CD4-positive, alpha-beta T cell treated with Interleukin-15 for 1 hour (primary cell): ENCODE results near the gene RAB8B.
A peak's percentile ranks its signal among the peaks of the same experiment; 100 is the strongest.
"Not testable (repeated sequence)": the region's sequence is repeated elsewhere in the genome, so short reads cannot be mapped to it uniquely, and the experiment has no call there.

Experiments
- DNase-seq: peaks from one replicate; pipeline ENCODE4 v3.0.0-alpha.2; 2020

RAB8B gene

GRCh38 chr15:63186065-63186464, 3.3 kb upstream of the RAB8B start:
- no peak for DNase-seq

- DNase-seq = no peak
These were observed 1.7 kb upstream of the RAB8B start for GRCh38 chr15:63187589-63188226.

GRCh38 chr15:63188247-63188925, 1.0 kb upstream of the RAB8B start:
- no peak for DNase-seq

GRCh38 chr15:63189941-63190768, 749 bp downstream of the RAB8B start:
- no peak for DNase-seq

- DNase-seq = no peak
These were observed 1.6 kb downstream of the RAB8B start for GRCh38 chr15:63190769-63191649.

GRCh38 chr15:63191895-63192618, 2.7 kb downstream of the RAB8B start:
- peak; percentile 80 for DNase-seq

- no peak for DNase-seq
These were observed 3.3 kb downstream of the RAB8B start for GRCh38 chr15:63192619-63193206.

- no peak for DNase-seq
These were observed 4.9 kb downstream of the RAB8B start for GRCh38 chr15:63194302-63194701.

GRCh38 chr15:63194880-63195568, 5.6 kb downstream of the RAB8B start:
- DNase-seq = no peak

- DNase-seq = no peak
These were observed 6.2 kb downstream of the RAB8B start for GRCh38 chr15:63195569-63196015.

GRCh38 chr15:63196842-63197241, 7.4 kb downstream of the RAB8B start:
- DNase-seq = no peak

- no peak for DNase-seq
These were observed 8.2 kb downstream of the RAB8B start for GRCh38 chr15:63197626-63198025.

GRCh38 chr15:63198371-63199250, 9.2 kb downstream of the RAB8B start:
- no peak for DNase-seq

- no peak for DNase-seq
These were observed 11.3 kb downstream of the RAB8B start for GRCh38 chr15:63200464-63201249.

GRCh38 chr15:63202861-63203260, 13.5 kb downstream of the RAB8B start:
- DNase-seq = no peak

- DNase-seq = peak; percentile 67
These were observed 14.2 kb downstream of the RAB8B start for GRCh38 chr15:63203451-63204090.

GRCh38 chr15:63206079-63206478, 16.7 kb downstream of the RAB8B start:
- no peak for DNase-seq

- not testable (repeated sequence) for DNase-seq
These were observed 19.4 kb downstream of the RAB8B start for GRCh38 chr15:63208824-63209223.
